ENCODE results near the gene MAP4K3.

DNA sequence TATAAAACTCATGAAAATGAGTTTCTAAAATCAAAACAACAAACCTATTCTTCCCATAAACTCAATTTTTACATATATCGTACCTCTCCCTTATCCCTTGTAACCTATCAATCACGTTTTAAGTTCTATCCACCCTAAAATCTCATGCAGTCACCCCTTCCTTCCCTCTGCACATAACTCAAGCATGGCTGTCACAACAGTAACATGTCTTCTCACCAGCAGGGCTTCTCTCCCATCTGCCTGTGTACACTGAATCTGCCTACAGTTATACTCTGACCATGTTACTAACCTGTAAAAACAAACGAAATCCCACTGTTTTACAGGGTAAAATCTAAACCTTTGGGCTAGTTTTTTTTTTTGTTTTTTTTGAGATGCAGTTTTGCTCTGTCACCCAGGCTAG, 68.2 kb downstream of the MAP4K3 start:
- TF ChIP-seq, protein P1, sequence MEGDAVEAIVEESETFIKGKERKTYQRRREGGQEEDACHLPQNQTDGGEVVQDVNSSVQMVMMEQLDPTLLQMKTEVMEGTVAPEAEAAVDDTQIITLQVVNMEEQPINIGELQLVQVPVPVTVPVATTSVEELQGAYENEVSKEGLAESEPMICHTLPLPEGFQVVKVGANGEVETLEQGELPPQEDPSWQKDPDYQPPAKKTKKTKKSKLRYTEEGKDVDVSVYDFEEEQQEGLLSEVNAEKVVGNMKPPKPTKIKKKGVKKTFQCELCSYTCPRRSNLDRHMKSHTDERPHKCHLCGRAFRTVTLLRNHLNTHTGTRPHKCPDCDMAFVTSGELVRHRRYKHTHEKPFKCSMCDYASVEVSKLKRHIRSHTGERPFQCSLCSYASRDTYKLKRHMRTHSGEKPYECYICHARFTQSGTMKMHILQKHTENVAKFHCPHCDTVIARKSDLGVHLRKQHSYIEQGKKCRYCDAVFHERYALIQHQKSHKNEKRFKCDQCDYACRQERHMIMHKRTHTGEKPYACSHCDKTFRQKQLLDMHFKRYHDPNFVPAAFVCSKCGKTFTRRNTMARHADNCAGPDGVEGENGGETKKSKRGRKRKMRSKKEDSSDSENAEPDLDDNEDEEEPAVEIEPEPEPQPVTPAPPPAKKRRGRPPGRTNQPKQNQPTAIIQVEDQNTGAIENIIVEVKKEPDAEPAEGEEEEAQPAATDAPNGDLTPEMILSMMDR (IDR thresholded peaks at IDR 0.05) = no peak
- no peak for TF ChIP-seq POLR2A (IDR thresholded peaks at IDR 0.05)

Measured in heart left ventricle (tissue), 13 donors.